ENCODE measurements around the gene SHOC2. TPM values are rescaled to one million over a fixed set of nuclear protein-coding genes. Genes with fewer than 3 reads are reported as not detected.

Gene SHOC2
- total and polyA plus RNA-seq, 9 of the 15 experiments (the other 6 are each of a cell fraction or from before 2014, with no cell fraction given): 9.2 to 17.5 (median 14.9) TPM

DNA sequence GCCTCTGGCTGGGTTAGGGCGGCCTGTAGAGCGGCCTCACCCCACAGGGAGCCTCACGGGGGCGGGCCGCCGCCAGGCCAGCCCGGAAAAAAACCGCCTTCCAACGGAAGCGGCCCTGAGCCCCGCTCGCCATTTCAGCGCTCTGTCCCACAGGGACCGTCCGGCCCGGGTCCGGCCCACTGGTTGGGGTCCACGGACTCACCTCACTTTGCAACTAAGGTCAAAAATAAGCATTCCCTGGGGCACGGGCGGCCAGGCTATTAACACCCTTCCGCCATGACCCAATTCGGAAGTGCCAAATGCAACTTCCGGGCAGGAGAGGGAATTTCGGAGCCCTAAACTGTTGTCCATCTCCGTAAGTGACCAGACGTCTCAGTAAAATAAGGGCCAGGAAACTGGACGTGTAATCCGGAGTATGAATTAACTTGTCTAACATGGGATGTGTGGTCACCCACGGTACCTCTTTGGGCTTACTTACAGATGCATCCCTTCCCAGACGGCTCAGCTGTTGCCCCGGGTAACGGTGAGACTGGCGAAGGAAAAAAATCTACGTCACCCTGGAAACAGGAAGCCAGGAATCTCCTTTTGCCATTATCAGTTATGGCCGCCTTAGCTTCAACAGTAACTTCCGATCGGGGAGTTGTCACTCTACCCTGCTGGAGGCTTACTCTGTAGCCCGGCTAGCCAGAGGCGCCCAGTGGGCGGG is 608 bp upstream of the SHOC2 start, which contains the start of gene BBIP1 (continued):
- TF ChIP-seq, protein P1, sequence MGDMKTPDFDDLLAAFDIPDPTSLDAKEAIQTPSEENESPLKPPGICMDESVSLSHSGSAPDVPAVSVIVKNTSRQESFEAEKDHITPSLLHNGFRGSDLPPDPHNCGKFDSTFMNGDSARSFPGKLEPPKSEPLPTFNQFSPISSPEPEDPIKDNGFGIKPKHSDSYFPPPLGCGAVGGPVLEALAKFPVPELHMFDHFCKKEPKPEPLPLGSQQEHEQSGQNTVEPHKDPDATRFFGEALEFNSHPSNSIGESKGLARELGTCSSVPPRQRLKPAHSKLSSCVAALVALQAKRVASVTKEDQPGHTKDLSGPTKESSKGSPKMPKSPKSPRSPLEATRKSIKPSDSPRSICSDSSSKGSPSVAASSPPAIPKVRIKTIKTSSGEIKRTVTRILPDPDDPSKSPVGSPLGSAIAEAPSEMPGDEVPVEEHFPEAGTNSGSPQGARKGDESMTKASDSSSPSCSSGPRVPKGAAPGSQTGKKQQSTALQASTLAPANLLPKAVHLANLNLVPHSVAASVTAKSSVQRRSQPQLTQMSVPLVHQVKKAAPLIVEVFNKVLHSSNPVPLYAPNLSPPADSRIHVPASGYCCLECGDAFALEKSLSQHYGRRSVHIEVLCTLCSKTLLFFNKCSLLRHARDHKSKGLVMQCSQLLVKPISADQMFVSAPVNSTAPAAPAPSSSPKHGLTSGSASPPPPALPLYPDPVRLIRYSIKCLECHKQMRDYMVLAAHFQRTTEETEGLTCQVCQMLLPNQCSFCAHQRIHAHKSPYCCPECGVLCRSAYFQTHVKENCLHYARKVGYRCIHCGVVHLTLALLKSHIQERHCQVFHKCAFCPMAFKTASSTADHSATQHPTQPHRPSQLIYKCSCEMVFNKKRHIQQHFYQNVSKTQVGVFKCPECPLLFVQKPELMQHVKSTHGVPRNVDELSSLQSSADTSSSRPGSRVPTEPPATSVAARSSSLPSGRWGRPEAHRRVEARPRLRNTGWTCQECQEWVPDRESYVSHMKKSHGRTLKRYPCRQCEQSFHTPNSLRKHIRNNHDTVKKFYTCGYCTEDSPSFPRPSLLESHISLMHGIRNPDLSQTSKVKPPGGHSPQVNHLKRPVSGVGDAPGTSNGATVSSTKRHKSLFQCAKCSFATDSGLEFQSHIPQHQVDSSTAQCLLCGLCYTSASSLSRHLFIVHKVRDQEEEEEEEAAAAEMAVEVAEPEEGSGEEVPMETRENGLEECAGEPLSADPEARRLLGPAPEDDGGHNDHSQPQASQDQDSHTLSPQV (IDR thresholded peaks at IDR 0.05): no peak
- peak; percentile 52 for TF ChIP-seq BRD9 (IDR thresholded peaks at IDR 0.05; ENCODE audit: low read depth, partially characterized antibody)
- no peak for TF ChIP-seq LEF1 (IDR thresholded peaks at IDR 0.05)
- peak; percentile 88 for TF ChIP-seq ATF7 (IDR thresholded peaks at IDR 0.05)
- peak; percentile 26; the same call in 1 of the 2 replicates for TF ChIP-seq CXXC5 (CRISPR knock-in tag; IDR thresholded peaks at IDR 0.05)
- TF ChIP-seq CBX8 (IDR thresholded peaks at IDR 0.05; ENCODE audit: borderline replicate concordance, extremely low read depth, low read depth, low read length, poor library complexity, severe bottlenecking): no peak
- no peak for TF ChIP-seq SMARCA5 (IDR thresholded peaks at IDR 0.05)
- TF ChIP-seq RBM14 (IDR thresholded peaks at IDR 0.05; ENCODE audit: borderline replicate concordance, insufficient read depth, low read depth, low read length): no peak
- no peak for TF ChIP-seq CREB5 (CRISPR knock-in tag; IDR thresholded peaks at IDR 0.05)
- TF ChIP-seq, protein P2, sequence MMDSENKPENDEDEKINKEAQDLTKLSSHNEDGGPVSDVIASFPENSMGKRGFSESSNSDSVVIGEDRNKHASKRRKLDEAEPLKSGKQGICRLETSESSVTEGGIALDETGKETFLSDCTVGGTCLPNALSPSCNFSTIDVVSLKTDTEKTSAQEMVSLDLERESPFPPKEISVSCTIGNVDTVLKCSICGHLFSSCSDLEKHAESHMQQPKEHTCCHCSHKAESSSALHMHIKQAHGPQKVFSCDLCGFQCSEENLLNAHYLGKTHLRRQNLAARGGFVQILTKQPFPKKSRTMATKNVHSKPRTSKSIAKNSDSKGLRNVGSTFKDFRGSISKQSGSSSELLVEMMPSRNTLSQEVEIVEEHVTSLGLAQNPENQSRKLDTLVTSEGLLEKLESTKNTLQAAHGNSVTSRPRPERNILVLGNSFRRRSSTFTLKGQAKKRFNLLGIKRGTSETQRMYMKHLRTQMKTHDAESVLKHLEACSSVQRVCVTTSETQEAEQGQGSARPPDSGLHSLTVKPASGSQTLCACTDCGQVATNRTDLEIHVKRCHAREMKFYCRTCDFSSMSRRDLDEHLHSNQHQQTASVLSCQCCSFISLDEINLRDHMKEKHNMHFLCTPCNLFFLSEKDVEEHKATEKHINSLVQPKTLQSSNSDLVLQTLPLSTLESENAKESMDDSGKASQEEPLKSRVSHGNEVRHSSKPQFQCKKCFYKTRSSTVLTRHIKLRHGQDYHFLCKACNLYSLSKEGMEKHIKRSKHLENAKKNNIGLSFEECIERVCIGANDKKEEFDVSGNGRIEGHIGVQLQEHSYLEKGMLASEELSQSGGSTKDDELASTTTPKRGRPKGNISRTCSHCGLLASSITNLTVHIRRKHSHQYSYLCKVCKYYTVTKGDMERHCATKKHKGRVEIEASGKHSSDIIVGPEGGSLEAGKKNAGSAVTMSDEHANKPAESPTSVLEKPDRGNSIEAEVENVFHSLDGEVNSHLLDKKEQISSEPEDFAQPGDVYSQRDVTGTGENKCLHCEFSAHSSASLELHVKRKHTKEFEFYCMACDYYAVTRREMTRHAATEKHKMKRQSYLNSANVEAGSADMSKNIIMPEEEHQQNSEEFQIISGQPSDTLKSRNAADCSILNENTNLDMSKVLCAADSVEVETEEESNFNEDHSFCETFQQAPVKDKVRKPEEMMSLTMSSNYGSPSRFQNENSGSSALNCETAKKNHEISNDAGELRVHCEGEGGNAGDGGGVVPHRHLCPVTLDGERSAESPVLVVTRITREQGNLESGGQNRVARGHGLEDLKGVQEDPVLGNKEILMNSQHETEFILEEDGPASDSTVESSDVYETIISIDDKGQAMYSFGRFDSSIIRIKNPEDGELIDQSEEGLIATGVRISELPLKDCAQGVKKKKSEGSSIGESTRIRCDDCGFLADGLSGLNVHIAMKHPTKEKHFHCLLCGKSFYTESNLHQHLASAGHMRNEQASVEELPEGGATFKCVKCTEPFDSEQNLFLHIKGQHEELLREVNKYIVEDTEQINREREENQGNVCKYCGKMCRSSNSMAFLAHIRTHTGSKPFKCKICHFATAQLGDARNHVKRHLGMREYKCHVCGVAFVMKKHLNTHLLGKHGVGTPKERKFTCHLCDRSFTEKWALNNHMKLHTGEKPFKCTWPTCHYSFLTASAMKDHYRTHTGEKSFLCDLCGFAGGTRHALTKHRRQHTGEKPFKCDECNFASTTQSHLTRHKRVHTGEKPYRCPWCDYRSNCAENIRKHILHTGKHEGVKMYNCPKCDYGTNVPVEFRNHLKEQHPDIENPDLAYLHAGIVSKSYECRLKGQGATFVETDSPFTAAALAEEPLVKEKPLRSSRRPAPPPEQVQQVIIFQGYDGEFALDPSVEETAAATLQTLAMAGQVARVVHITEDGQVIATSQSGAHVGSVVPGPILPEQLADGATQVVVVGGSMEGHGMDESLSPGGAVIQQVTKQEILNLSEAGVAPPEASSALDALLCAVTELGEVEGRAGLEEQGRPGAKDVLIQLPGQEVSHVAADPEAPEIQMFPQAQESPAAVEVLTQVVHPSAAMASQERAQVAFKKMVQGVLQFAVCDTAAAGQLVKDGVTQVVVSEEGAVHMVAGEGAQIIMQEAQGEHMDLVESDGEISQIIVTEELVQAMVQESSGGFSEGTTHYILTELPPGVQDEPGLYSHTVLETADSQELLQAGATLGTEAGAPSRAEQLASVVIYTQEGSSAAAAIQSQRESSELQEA (IDR thresholded peaks at IDR 0.05; ENCODE audit: low read depth): no peak
- no peak for TF ChIP-seq ARID2 (IDR thresholded peaks at IDR 0.05)
- no peak for TF ChIP-seq DNMT1 (IDR thresholded peaks at IDR 0.05)
- no peak for TF ChIP-seq ZNF239 (CRISPR knock-in tag; IDR thresholded peaks at IDR 0.05)
- peak; percentile 74 for TF ChIP-seq EGR1 (conservative IDR thresholded peaks at IDR 0.05)
- 0 out of 2 replicates have a peak, but pooled peaks have one; percentile 15 for TF ChIP-seq RNF2 (IDR thresholded peaks at IDR 0.05)

All from K562 (cell line).